Esophagus muscularis mucosa (tissue), 4 donors: ENCODE measurements around the gene MACROD2. TPM values are rescaled to one million over a fixed set of nuclear protein-coding genes. Genes with fewer than 3 reads are reported as not detected.

ENCODE experiments used
- DNase-seq: peaks from one replicate; pipeline ENCODE4 v3.0.0-alpha.2; 2017; ENCODE audit errors: extremely low spot score
- H3K27ac ChIP-seq, 4 donors: fragments of 200-600 bp; sonication (generic); replicated peaks in 1 of 4; 1 replicate in 3 of 4; 2 replicates in 1 of 4; pipeline ENCODE4 v1.5.1; 2016 to 2019; ENCODE audit warnings: mild to moderate bottlenecking in 1 of 4
- H3K27me3 ChIP-seq, 4 donors: fragments of 200-600 bp; sonication (generic); one replicate each; pipeline versions ENCODE4 v1.5.1 to v1.6.0; 2016 to 2019
- H3K36me3 ChIP-seq, 4 donors: fragments of 200-600 bp; sonication (generic); one replicate each; pipeline ENCODE4 v1.5.1; 2016 to 2019
- H3K4me1 ChIP-seq, 4 donors: fragments of 200-600 bp; sonication (generic); one replicate each; pipeline ENCODE4 v1.5.1; 2016 to 2019
- H3K4me3 ChIP-seq, 4 donors: fragments of 200-600 bp; sonication (generic); 1 replicate in 2 of 4; 2 replicates in 2 of 4; pipeline ENCODE4 v1.5.1; 2016 to 2019; ENCODE audit warnings: mild to moderate bottlenecking in 4 of 4, moderate library complexity in 1 of 4
- H3K9me3 ChIP-seq, 4 donors: fragments of 200-600 bp; sonication (generic); 1 replicate in 3 of 4; 2 replicates in 1 of 4; pipeline ENCODE4 v1.5.1; 2016 to 2019
- CTCF ChIP-seq, 3 experiments: fragments of 200-600 bp in 2 of 3; fragments of 450-650 bp in 1 of 3; sonication (generic) in 2 of 3; IDR thresholded peaks; one replicate each; pipeline ENCODE4 v1.5.1; 2017 to 2019; ENCODE audit warnings: antibody characterized with exemption in 3 of 3, mild to moderate bottlenecking in 2 of 3, moderate library complexity in 1 of 3
- EP300 ChIP-seq: sonication (generic); formaldehyde crosslinking; IDR thresholded peaks from one replicate; pipeline ENCODE4 v1.6.1; 2017; ENCODE audit warnings: antibody characterized with exemption
- POLR2A ChIP-seq: fragments of 450-650 bp; IDR thresholded peaks from one replicate; pipeline ENCODE4 v1.6.1; 2017; ENCODE audit warnings: antibody characterized with exemption, moderate library complexity, mild to moderate bottlenecking, low read depth
- POLR2AphosphoS5 ChIP-seq, 2 donors: sonication (generic); formaldehyde crosslinking; IDR thresholded peaks; one replicate each; pipeline ENCODE4 v1.6.1; 2017; ENCODE audit warnings: antibody characterized with exemption in 2 of 2
- WGBS: methylation state at CpG from one replicate; pipeline ENCODE4 v1.1.5; 2018; 5-methylcytosine and 5-hydroxymethylcytosine counted together
- intact Hi-C: fragments of 100-400 bp; cut with DNase I; formaldehyde crosslinking; loops from one replicate; pipeline ENCODE4 v1.15.1; 2023
- total RNA-seq, 4 donors: library from RNA; depleted of rRNA; stranded (reverse); fragments of >200 nt; gene quantifications; one replicate each; pipeline versions ENCODE4 v1.1.0 to v1.2.1, GENCODE V29; 2016

The MACROD2 gene
- total RNA-seq, 4 donors from 2014 or later, result 1.4 to 3.6 (median 2.6) TPM

GRCh38 chr20:14337400-14338171 lies 342.3 kb downstream of the MACROD2 start, which contains the start of gene FLRT3:
FLRT3 (minus strand) TSS chr20:14337612; CDS start chr20:14327506, 10,106 bp downstream.
- TF ChIP-seq CTCF (IDR thresholded peaks at IDR 0.05) (peak; percentile 66 to 71 (median 71)), POLR2AphosphoS5 (IDR thresholded peaks at IDR 0.05) (peak; percentile 77 to 81), EP300 (no peak)
- H3K36me3 ChIP-seq, result no peaks in the 10 kb centered on the region
- H3K9me3 ChIP-seq, result no peaks in the 10 kb centered on the region
- WGBS, result 29% methylated on average over 11 of the region's 12 CpGs
- H3K4me1 ChIP-seq, result peaks cover 3 to 14% (median 8%) of the 10 kb centered on the region in 4 donors
- H3K27me3 ChIP-seq, result no peaks in the 10 kb centered on the region
- peak within 1 kb of the TSS; percentile 48 to 61 (median 52) for H3K4me3 ChIP-seq
- intact Hi-C loops, result no loop called here
- DNase-seq, result peak; percentile 93
- peak within 1 kb of the TSS; percentile 58 to 71 (median 60) for H3K27ac ChIP-seq

GRCh38 chr20:14341801-14342200 lies 346.5 kb downstream of the MACROD2 start:
- no peak for DNase-seq
- no peaks in the 10 kb centered on the region for H3K36me3 ChIP-seq
- TF ChIP-seq POLR2A (no peak), POLR2AphosphoS5 (IDR thresholded peaks at IDR 0.05) (no peak), EP300 (no peak), CTCF (IDR thresholded peaks at IDR 0.05) (no peak)
- H3K4me1 ChIP-seq, result peaks cover 0 to 9% (median 3%) of the 10 kb centered on the region in 4 donors
- no peaks in the 10 kb centered on the region for H3K27me3 ChIP-seq
- 68% methylated on average over 4 of the region's 4 CpGs for whole genome bisulfite sequencing
- H3K9me3 ChIP-seq, result no peaks in the 10 kb centered on the region
- no peak overlapping the region for H3K27ac ChIP-seq
- H3K4me3 ChIP-seq, result no peak overlapping the region
- intact Hi-C loops, result no loop called here

GRCh38 chr20:14342918-14343317 lies 347.6 kb downstream of the MACROD2 start:
- TF ChIP-seq POLR2A, result no peak
- TF ChIP-seq POLR2AphosphoS5 (IDR thresholded peaks at IDR 0.05), result no peak
- TF ChIP-seq CTCF (IDR thresholded peaks at IDR 0.05), result no peak
- no peak for TF ChIP-seq EP300
- WGBS, result 88% methylated on average over 1 of the region's 1 CpG
- H3K4me1 ChIP-seq, result no peaks in the 10 kb centered on the region
- intact Hi-C loops, result no loop called here
- no peak for DNase-seq
- H3K9me3 ChIP-seq, result no peaks in the 10 kb centered on the region
- no peak overlapping the region for H3K27ac ChIP-seq
- H3K36me3 ChIP-seq, result no peaks in the 10 kb centered on the region
- no peak overlapping the region for H3K4me3 ChIP-seq
- no peaks in the 10 kb centered on the region for H3K27me3 ChIP-seq

- no peak for DNase-seq
- Histone ChIP-seq H3K27me3 (no peaks in the 10 kb centered on the region), H3K27ac (no peak overlapping the region), H3K9me3 (no peaks in the 10 kb centered on the region), H3K4me3 (no peak overlapping the region), H3K36me3 (no peaks in the 10 kb centered on the region), H3K4me1 (no peaks in the 10 kb centered on the region)
- intact Hi-C loops, result no loop called here
- 87% methylated on average over 2 of the region's 2 CpGs for WGBS
- TF ChIP-seq EP300 (no peak), CTCF (IDR thresholded peaks at IDR 0.05) (no peak), POLR2AphosphoS5 (IDR thresholded peaks at IDR 0.05) (no peak), POLR2A (no peak)
Observed at GRCh38 chr20:14343491-14344065, 348.3 kb downstream of the MACROD2 start.
